Psoas muscle (tissue), 8 donors: Measurements from ENCODE around the gene BSDC1. TPM values are rescaled to one million over a fixed set of nuclear protein-coding genes. Genes with fewer than 3 reads are reported as not detected.

Experiments used
- ATAC-seq, 4 donors: fragments of 200-7000 bp; cut with Tn5 transposase; one replicate each; pipeline ENCODE4 v1.9.1; 2020; ENCODE audit warnings: moderate library complexity in 3 of 4, mild to moderate bottlenecking in 2 of 4
- DNase-seq, 2 donors: peaks; one replicate each; pipeline ENCODE4 v3.0.0-alpha.2; 2020
- H3K27ac ChIP-seq: fragments of 200-600 bp; one replicate; pipeline ENCODE4 v1.8.0; 2022
- H3K27me3 ChIP-seq, 3 donors: fragments of 200-600 bp in 1 of 3; one replicate each; pipeline versions ENCODE4 v1.6.1 to v1.8.0; 2013 to 2022; ENCODE audit warnings: low read length in 2 of 3, mild to moderate bottlenecking in 2 of 3, moderate library complexity in 1 of 3; ENCODE audit not compliant: insufficient read depth in 3 of 3
- H3K36me3 ChIP-seq, 2 donors: fragments of 200-600 bp in 1 of 2; one replicate each; pipeline versions ENCODE4 v1.6.1 to v1.8.0; 2013 to 2022; ENCODE audit warnings: low read depth in 1 of 2, mild to moderate bottlenecking in 1 of 2, moderate library complexity in 1 of 2; ENCODE audit not compliant: insufficient read depth in 1 of 2
- H3K4me1 ChIP-seq: fragments of 200-600 bp; one replicate; pipeline ENCODE4 v1.8.0; 2022
- H3K4me3 ChIP-seq: fragments of 200-600 bp; one replicate; pipeline ENCODE4 v1.8.0; 2022; ENCODE audit warnings: mild to moderate bottlenecking
- H3K9me3 ChIP-seq: fragments of 200-600 bp; one replicate; pipeline ENCODE4 v1.8.0; 2022
- WGBS, 3 donors: extraction: QIAGEN DNeasy Blood & Tissue Kit; methylation state at CpG; one replicate each; pipeline versions ENCODE4 v1.1.6 to v1.1.7; 2013; 5-methylcytosine and 5-hydroxymethylcytosine counted together
- intact Hi-C, 2 donors: fragments of 100-400 bp; cut with DNase I; formaldehyde crosslinking; loops; one replicate each; pipeline versions ENCODE4 v1.11.0 to v1.14.2; 2022
- polyA plus RNA-seq, 3 donors: library from polyadenylated mRNA; stranded (reverse); fragments of 200-250 nt; gene quantifications; one replicate each; pipeline ENCODE4 v1.2.3, GENCODE V29; 2013
- total RNA-seq, 4 donors: library from RNA; stranded (reverse); fragmentation: NEBNext Ultra II Directional in 2 of 4; extraction: Animal tissue kit (Norgen Biotek cat#: 25700) in 2 of 4; gene quantifications; one replicate each; pipeline versions ENCODE4 v1.2.1 to v1.2.4, GENCODE V29; 2021 to 2023
- TF ChIP-seq, protein P1 (sequence below): fragments of 200-600 bp; IDR thresholded peaks from one replicate; pipeline ENCODE4 v1.8.0; 2022; ENCODE audit warnings: antibody characterized with exemption
- donor health status: healthy with polysubstance abuse.
- donor health status: DM: no; HTN: no; CAD: no; lungs with moderate emphysema.
- donor health status: Bipolar disorder and iron deficiency.
- donor health status: healthy.
- donor health status: DM: yes; HTN: yes; CAD: no.
- donor health status: DM: no; HTN: no; CAD: no.
- donor health status: DM: no; HTN: no; CAD: no.
- donor health status: DM: yes; HTN: yes; CAD: no.

BSDC1 gene
- total and polyA plus RNA-seq, 7 donors, result 25.4 to 68.4 (median 32.2) TPM

DNA sequence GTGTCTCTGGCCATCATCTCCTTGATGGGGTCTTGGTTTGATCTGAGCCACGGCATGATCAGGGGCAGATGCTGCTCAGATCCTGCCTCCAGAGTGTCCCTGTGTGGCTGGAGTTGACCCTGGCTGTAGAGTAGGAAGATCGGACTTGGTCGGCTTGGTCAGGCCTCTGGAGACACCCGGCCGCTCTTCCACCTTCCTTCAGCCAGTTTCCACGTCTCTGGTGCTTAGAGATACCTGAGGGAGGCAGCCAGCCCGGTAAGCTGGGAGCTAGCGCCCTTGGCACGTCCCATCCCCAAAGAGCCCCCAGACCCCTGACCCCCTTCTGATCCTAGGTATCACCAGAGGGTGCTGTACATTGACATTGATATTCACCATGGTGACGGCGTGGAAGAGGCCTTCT, 67.0 kb downstream of the BSDC1 start:
- ATAC-seq (no peak), DNase-seq (no peak)
- Histone ChIP-seq H3K9me3 (no peaks in the 10 kb centered on the region), H3K36me3 (peaks cover 2 to 84% of the 10 kb centered on the region in 2 donors), H3K27ac (no peak overlapping the region), H3K4me1 (no peaks in the 10 kb centered on the region), H3K27me3 (no peaks in the 10 kb centered on the region), H3K4me3 (no peak overlapping the region)
- intact Hi-C loops, result no loop called here
- TF ChIP-seq, protein P1, sequence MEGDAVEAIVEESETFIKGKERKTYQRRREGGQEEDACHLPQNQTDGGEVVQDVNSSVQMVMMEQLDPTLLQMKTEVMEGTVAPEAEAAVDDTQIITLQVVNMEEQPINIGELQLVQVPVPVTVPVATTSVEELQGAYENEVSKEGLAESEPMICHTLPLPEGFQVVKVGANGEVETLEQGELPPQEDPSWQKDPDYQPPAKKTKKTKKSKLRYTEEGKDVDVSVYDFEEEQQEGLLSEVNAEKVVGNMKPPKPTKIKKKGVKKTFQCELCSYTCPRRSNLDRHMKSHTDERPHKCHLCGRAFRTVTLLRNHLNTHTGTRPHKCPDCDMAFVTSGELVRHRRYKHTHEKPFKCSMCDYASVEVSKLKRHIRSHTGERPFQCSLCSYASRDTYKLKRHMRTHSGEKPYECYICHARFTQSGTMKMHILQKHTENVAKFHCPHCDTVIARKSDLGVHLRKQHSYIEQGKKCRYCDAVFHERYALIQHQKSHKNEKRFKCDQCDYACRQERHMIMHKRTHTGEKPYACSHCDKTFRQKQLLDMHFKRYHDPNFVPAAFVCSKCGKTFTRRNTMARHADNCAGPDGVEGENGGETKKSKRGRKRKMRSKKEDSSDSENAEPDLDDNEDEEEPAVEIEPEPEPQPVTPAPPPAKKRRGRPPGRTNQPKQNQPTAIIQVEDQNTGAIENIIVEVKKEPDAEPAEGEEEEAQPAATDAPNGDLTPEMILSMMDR, result no peak
- 92 to 97% (median 94%) methylated on average over 11 of the region's 11 CpGs for WGBS, 3 donors

DNA sequence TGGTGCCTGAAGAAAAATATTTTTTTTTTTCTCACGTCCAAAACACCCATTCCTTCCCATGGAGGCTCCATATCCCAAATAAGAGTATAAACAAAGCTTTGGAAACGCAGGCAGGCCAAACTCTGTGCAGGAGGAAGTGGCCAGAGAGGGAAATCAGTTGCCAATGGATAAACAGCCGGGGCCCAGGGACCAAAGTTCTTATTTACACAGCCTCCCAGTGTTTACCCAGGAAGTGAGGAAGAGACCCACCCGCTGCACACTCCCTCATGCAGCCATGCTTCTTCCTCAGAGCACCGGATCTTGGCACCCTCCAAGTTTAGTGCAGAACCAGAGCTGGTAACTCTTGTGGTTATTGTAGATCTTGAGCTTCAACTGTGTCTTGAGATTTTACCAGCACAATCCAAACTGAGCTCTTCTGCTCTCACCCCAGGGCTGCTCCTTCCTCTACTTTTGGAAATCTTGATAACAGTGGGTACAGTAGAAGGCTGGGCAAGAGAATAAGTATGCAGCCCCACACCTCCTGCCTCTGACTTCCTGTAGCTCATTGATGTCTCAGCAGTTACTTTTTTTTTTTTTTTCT, 72.4 kb downstream of the BSDC1 start:
- intact Hi-C loops, result no loop called here
- ATAC-seq (no peak), DNase-seq (no peak)
- peaks cover 0 to 64% of the 10 kb centered on the region in 2 donors for H3K36me3 ChIP-seq
- TF ChIP-seq, protein P1, result no peak
- no peaks in the 10 kb centered on the region for H3K9me3 ChIP-seq
- H3K27ac ChIP-seq, result no peak overlapping the region
- no peaks in the 10 kb centered on the region for H3K27me3 ChIP-seq
- 51 to 69% (median 62%) methylated on average over 5 of the region's 5 CpGs for WGBS, 3 donors
- H3K4me1 ChIP-seq, result no peaks in the 10 kb centered on the region
- H3K4me3 ChIP-seq, result no peak overlapping the region

DNA sequence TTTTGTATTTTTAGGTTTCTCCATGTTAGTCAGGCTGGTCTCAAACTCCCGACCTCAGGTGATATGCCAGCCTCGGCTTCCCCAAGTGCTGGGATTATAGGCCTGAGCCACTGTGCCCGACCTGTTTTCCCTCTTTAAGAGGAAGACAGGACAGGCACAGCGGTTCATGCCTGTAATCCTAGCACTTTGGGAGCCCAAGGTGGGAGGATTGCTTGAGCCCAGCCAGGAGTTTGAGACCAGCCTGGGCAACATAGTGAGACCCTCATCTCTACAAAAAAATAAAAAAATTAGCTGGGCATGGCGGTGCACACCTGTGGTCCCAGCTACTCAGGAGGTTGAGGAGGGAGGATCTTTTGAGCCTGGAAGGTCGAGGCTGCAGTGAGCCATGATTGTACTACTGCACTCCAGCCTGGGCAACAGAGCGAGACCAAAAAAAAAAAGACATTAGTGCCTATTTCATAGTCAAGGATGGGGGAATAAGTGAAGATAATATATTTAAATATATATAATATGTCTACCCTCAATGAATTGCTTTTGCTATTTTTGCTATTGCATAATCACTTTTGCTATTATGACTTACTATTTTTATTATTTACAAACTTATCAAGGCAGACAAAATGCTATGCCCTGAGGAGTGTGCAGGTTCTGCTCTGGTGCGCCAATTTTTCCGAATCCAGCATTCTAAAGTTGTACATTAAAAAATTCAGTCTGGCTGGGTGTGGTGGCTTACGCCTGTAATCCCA, 75.9 kb downstream of the BSDC1 start:
- H3K27me3 ChIP-seq, result no peaks in the 10 kb centered on the region
- ATAC-seq, result no peak
- intact Hi-C loops, result loop anchor here in 1 of 2 donors (10.0 kb wide), 1 partner anchor 103 kb away; no protein-coding TSS in a partner anchor
- peaks cover 0 to 40% of the 10 kb centered on the region in 2 donors for H3K36me3 ChIP-seq
- H3K4me3 ChIP-seq, result no peak overlapping the region
- no peaks in the 10 kb centered on the region for H3K9me3 ChIP-seq
- 96% methylated on average over 10 of the region's 10 CpGs for WGBS, 3 donors
- H3K27ac ChIP-seq, result no peak overlapping the region
- no peaks in the 10 kb centered on the region for H3K4me1 ChIP-seq
- no peak for DNase-seq
- TF ChIP-seq, protein P1, result no peak

DNA sequence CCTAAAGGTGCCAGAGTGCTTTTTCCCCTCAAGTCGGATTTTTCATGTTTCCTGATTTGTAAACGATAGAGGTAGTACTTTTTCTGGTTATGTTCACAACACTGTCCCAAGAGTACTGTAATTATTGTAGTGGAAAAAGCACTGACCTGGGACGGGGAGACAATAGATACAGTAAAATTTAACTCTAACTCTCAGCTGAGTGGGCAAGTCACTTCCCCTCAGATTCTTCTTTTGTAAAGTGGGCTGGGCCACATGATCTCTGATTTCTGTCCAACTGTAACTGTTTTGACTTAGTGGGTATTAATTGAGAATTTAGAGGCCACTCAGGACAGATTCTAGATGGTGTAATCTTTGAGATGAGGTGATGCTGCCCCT, 77.4 kb downstream of the BSDC1 start:
- DNase-seq (no peak), ATAC-seq (no peak)
- TF ChIP-seq, protein P1, result no peak
- intact Hi-C loops, result loop anchor here (2.0 to 10.0 kb wide), 2 partner anchors 102 kb away; no protein-coding TSS in a partner anchor
- Histone ChIP-seq H3K4me3 (no peak overlapping the region), H3K27me3 (no peaks in the 10 kb centered on the region), H3K4me1 (no peaks in the 10 kb centered on the region), H3K27ac (no peak overlapping the region), H3K9me3 (no peaks in the 10 kb centered on the region), H3K36me3 (peaks cover 0 to 35% of the 10 kb centered on the region in 2 donors)
- WGBS, 3 donors, result 63 to 75% (median 73%) methylated on average over 3 of the region's 3 CpGs

Other genes with a start within 250 kb of the BSDC1 start
- 10 to 100 TPM; 12.9 to 21.5 (median 19.7) TPM for gene TXLNA, start 214.8 kb downstream of the BSDC1 start, total RNA-seq
- gene TXLNA, start 214.8 kb downstream of the BSDC1 start, polyA plus RNA-seq, result 10 to 100 TPM in 2 of 3 donors, 1 to 10 TPM in 1; 8.0 to 15.7 (median 12.6) TPM
- 10 to 100 TPM; 38.7 to 69.2 (median 51.3) TPM for gene CCDC28B, start 193.8 kb downstream of the BSDC1 start, total RNA-seq
- 10 to 100 TPM; 22.2 to 63.6 (median 44.3) TPM for gene CCDC28B, start 193.8 kb downstream of the BSDC1 start, polyA plus RNA-seq
- 1 to 10 TPM in 1 of 4 donors, under 1 TPM in 3; 0.24 to 1.1 (median 0.59) TPM for gene IQCC, start 188.8 kb downstream of the BSDC1 start, total RNA-seq
- 1 to 10 TPM in 1 of 3 donors, under 1 TPM in 2; 0.46 to 1.2 (median 0.69) TPM for gene IQCC, start 188.8 kb downstream of the BSDC1 start, polyA plus RNA-seq
- gene DCDC2B, start 185.4 kb downstream of the BSDC1 start, total RNA-seq, result not detected
- under 1 TPM in 1 of 3 donors, not detected in 2; 0.04 TPM for gene DCDC2B, start 185.4 kb downstream of the BSDC1 start, polyA plus RNA-seq
- gene TMEM234, start 172.1 kb downstream of the BSDC1 start, total RNA-seq, result 1 to 10 TPM; 2.6 to 7.7 (median 4.5) TPM
- gene TMEM234, start 172.1 kb downstream of the BSDC1 start, polyA plus RNA-seq, result 1 to 10 TPM; 4.6 to 9.8 (median 7.1) TPM
- 100 to 1,000 TPM; 174 to 238 (median 189) TPM for gene EIF3I, start 172.0 kb downstream of the BSDC1 start, total RNA-seq
- 100 to 1,000 TPM; 260 to 506 (median 336) TPM for gene EIF3I, start 172.0 kb downstream of the BSDC1 start, polyA plus RNA-seq
- gene FAM167B, start 147.2 kb downstream of the BSDC1 start, total RNA-seq, result 1 to 10 TPM; 2.0 to 6.2 (median 3.3) TPM
- gene FAM167B, start 147.2 kb downstream of the BSDC1 start, polyA plus RNA-seq, result 1 to 10 TPM; 3.1 to 5.2 (median 3.7) TPM
- gene LCK, start 143.2 kb downstream of the BSDC1 start, total RNA-seq, result under 1 TPM; 0.77 to 0.89 (median 0.82) TPM
- gene LCK, start 143.2 kb downstream of the BSDC1 start, polyA plus RNA-seq, result under 1 TPM; 0.10 to 0.27 (median 0.26) TPM
- gene HDAC1, start 102.4 kb downstream of the BSDC1 start, total RNA-seq, result 10 to 100 TPM; 11.8 to 17.2 (median 14.6) TPM
- 10 to 100 TPM; 13.8 to 23.1 (median 17.0) TPM for gene HDAC1, start 102.4 kb downstream of the BSDC1 start, polyA plus RNA-seq
- 1 to 10 TPM; 5.6 to 9.5 (median 8.8) TPM for gene MARCKSL1, start 58.2 kb downstream of the BSDC1 start, total RNA-seq
- gene MARCKSL1, start 58.2 kb downstream of the BSDC1 start, polyA plus RNA-seq, result 10 to 100 TPM in 2 of 3 donors, 1 to 10 TPM in 1; 9.4 to 12.9 (median 12.2) TPM
- 1 to 10 TPM in 3 of 4 donors, under 1 TPM in 1; 0.98 to 4.0 (median 1.7) TPM for gene FAM229A, start 32.0 kb downstream of the BSDC1 start, total RNA-seq
- 1 to 10 TPM; 1.8 to 3.1 (median 2.1) TPM for gene FAM229A, start 32.0 kb downstream of the BSDC1 start, polyA plus RNA-seq
- 1 to 10 TPM in 1 of 4 donors, not detected in 3; 1.5 TPM for gene TSSK3, start 31.9 kb downstream of the BSDC1 start, total RNA-seq
- 1 to 10 TPM in 1 of 3 donors, under 1 TPM in 2; 0.10 to 4.0 (median 0.12) TPM for gene TSSK3, start 31.9 kb downstream of the BSDC1 start, polyA plus RNA-seq
- not detected for gene ZBTB8B, start 70.6 kb upstream of the BSDC1 start, total RNA-seq
- gene ZBTB8B, start 70.6 kb upstream of the BSDC1 start, polyA plus RNA-seq, result under 1 TPM in 2 of 3 donors, not detected in 1; under 0.01 TPM
- 1 to 10 TPM; 2.3 to 3.6 (median 2.9) TPM for gene ZBTB8A, start 145.0 kb upstream of the BSDC1 start, total RNA-seq
- gene ZBTB8A, start 145.0 kb upstream of the BSDC1 start, polyA plus RNA-seq, result 1 to 10 TPM; 1.6 to 2.5 (median 2.0) TPM